ENCODE measurements around the gene SUSD4.

The SUSD4 gene

DNA sequence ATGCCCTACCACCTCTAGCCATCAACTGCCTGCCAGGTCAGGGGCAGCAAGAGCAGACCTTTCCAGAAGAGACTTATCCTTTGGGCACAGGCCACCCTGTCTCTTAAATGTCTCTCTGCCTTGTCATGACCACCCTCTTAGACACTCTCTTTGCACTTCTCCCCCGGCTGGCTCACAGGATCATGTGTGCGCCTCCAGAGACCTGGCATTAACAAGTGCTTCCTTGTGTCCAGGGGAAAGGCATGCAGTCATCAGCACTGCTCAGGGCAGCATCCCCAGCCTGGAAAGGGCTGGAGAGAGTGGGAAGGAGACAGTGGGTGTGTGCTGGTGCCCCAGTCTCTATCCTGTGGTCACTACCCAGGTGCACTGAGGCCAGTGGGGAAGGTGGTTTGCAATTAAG lies 135.8 kb downstream of the SUSD4 start:
- H3K36me3 ChIP-seq = no peaks in the 10 kb centered on the region
- H3K27ac ChIP-seq = no peak overlapping the region
- H3K27me3 ChIP-seq = no peaks in the 10 kb centered on the region
- H3K4me1 ChIP-seq = peaks cover 0 to 1% (median 0%) of the 10 kb centered on the region in 4 donors
- no peak overlapping the region for H3K4me3 ChIP-seq
- DNase-seq = no peak
- no peaks in the 10 kb centered on the region for H3K9me3 ChIP-seq
- TF ChIP-seq CTCF (IDR thresholded peaks at IDR 0.05) = no peak
- intact Hi-C loops (cut with DNase I; ENCODE audit: low total_unique reads) = no loop called here

DNA sequence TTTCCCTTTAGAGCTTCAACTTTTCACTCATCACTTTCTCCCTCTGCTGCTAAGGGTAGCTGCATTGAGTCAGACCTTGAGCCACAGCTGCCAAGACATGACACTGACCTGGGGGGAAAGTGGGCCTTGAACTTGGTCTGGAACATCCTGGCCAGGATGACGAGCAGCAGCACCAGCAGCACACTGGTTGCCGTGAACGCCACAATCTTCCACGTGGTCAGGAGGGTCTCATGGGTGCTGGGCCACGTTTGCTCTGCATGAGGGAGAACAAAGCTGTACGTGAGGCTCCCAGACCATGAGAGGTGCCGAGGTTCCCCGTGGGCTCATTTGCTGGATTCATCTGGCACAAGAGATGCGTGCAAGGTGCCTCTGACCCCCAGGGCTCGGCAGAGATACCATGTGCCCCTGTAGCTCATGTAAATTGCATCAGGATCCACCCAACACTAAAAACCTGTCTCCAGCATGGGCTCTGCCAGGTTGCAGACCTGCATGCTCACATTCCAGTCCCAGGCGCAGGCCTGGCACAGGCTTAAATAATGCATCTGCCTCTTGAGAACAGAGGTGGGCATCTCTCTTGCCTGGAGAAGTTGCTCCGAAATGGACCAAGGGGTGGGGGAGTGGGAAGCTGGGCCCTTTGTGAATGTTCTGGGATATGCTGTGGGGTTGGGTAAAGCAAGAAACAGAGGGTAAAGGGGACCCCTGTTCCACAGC lies 136.3 kb downstream of the SUSD4 start:
- Histone ChIP-seq H3K4me3 (no peak overlapping the region), H3K27me3 (no peaks in the 10 kb centered on the region), H3K4me1 (no peaks in the 10 kb centered on the region), H3K27ac (no peak overlapping the region), H3K36me3 (no peaks in the 10 kb centered on the region), H3K9me3 (no peaks in the 10 kb centered on the region)
- no peak for TF ChIP-seq CTCF (IDR thresholded peaks at IDR 0.05)
- no peak for DNase-seq
- intact Hi-C loops (cut with DNase I; ENCODE audit: low total_unique reads) = no loop called here

GRCh38 chr1:223227031-223227430 lies 136.9 kb downstream of the SUSD4 start:
- Histone ChIP-seq H3K4me1 (no peaks in the 10 kb centered on the region), H3K27me3 (no peaks in the 10 kb centered on the region), H3K27ac (no peak overlapping the region), H3K9me3 (no peaks in the 10 kb centered on the region), H3K4me3 (no peak overlapping the region), H3K36me3 (no peaks in the 10 kb centered on the region)
- no peak for DNase-seq
- no peak for TF ChIP-seq CTCF (IDR thresholded peaks at IDR 0.05)
- intact Hi-C loops (cut with DNase I; ENCODE audit: low total_unique reads) = no loop called here

GRCh38 chr1:223226271-223226670 lies 137.7 kb downstream of the SUSD4 start:
- Histone ChIP-seq H3K36me3 (no peaks in the 10 kb centered on the region), H3K9me3 (no peaks in the 10 kb centered on the region), H3K4me1 (no peaks in the 10 kb centered on the region), H3K27me3 (no peaks in the 10 kb centered on the region), H3K4me3 (no peak overlapping the region), H3K27ac (no peak overlapping the region)
- TF ChIP-seq CTCF (IDR thresholded peaks at IDR 0.05) = no peak
- DNase-seq = no peak
- intact Hi-C loops (cut with DNase I; ENCODE audit: low total_unique reads) = no loop called here

- Histone ChIP-seq H3K27ac (no peak overlapping the region), H3K9me3 (no peaks in the 10 kb centered on the region), H3K27me3 (no peaks in the 10 kb centered on the region), H3K4me3 (no peak overlapping the region), H3K4me1 (no peaks in the 10 kb centered on the region), H3K36me3 (no peaks in the 10 kb centered on the region)
- DNase-seq = no peak
- TF ChIP-seq CTCF (IDR thresholded peaks at IDR 0.05) = no peak
- intact Hi-C loops (cut with DNase I; ENCODE audit: low total_unique reads) = no loop called here
These were observed 138.5 kb downstream of the SUSD4 start for GRCh38 chr1:223225481-223225880.

- H3K9me3 ChIP-seq = no peaks in the 10 kb centered on the region
- H3K27ac ChIP-seq = no peak overlapping the region
- no peak for DNase-seq
- intact Hi-C loops (cut with DNase I; ENCODE audit: low total_unique reads) = no loop called here
- TF ChIP-seq CTCF (IDR thresholded peaks at IDR 0.05) = no peak
- H3K36me3 ChIP-seq = no peaks in the 10 kb centered on the region
- H3K27me3 ChIP-seq = no peaks in the 10 kb centered on the region
- no peak overlapping the region for H3K4me3 ChIP-seq
- H3K4me1 ChIP-seq = no peaks in the 10 kb centered on the region
These were observed 138.9 kb downstream of the SUSD4 start for GRCh38 chr1:223225061-223225460.
